ENCODE measurements around the gene PKNOX2. TPM values are rescaled to one million over a fixed set of nuclear protein-coding genes. Genes with fewer than 3 reads are reported as not detected.

Gene PKNOX2
- total RNA-seq, 4 donors from 2014 or later: 0.51 to 4.3 (median 2.3) TPM

GRCh38 chr11:125431009-125431408, 266.5 kb downstream of the PKNOX2 start:
- TF ChIP-seq CTCF (IDR thresholded peaks at IDR 0.05; ENCODE audit: low read depth): no peak

- TF ChIP-seq CTCF (IDR thresholded peaks at IDR 0.05; ENCODE audit: low read depth): no peak
Measured at GRCh38 chr11:125431481-125431880, 266.9 kb downstream of the PKNOX2 start.

GRCh38 chr11:125433454-125434121, 269.0 kb downstream of the PKNOX2 start:
- TF ChIP-seq CTCF (IDR thresholded peaks at IDR 0.05; ENCODE audit: low read depth): no peak

GRCh38 chr11:125435461-125436238, 271.1 kb downstream of the PKNOX2 start:
- no peak for TF ChIP-seq CTCF (IDR thresholded peaks at IDR 0.05; ENCODE audit: low read depth)

GRCh38 chr11:125441648-125442410, 277.3 kb downstream of the PKNOX2 start:
- no peak for TF ChIP-seq CTCF (IDR thresholded peaks at IDR 0.05; ENCODE audit: low read depth)

- no peak for TF ChIP-seq CTCF (IDR thresholded peaks at IDR 0.05; ENCODE audit: low read depth)
Measured at GRCh38 chr11:125442946-125443345, 278.4 kb downstream of the PKNOX2 start.
